ENCODE data around the gene SRM. TPM values are rescaled to one million over a fixed set of nuclear protein-coding genes. Genes with fewer than 3 reads are reported as not detected.
"Not testable (repeated sequence)": the region's sequence is repeated elsewhere in the genome, so short reads cannot be mapped to it uniquely, and the experiment has no call there.

The SRM gene
- total and polyA plus RNA-seq, 2 of the 4 experiments (the other 2 are of a cell fraction): 23.1 to 160 TPM

DNA sequence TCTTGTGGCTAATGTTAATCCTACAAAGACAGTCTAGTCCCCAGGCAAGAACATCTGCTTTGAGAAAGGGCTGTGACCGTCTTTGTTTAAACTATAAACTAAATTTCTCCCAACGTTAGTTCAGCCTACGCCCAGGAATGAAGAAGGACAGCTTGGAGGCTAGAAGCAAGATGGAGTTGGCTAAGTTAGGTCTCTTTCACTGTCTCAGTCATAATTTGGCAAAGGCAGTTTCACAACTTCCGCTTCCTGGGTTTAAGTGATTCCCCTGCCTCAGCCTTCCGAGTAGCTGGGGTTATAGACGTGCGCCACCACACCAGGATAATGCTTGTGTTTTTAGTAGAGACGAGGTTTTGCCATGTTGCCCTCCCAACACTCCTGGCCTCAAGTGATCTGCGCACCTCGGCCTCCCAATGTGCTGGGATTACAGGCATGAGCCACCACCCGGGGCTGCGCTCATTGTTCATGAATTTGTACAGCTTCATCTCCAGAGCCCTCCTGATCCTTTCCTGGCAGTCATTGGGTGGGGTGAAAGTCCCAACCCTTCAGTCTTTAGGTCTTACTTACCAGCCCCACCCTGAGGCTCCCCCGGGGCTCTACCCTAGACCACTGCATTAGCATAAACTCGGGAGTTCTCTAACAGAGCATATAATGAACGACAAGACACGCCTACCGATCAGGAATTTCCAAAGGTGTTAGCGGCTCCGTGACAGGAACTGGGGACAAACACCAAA lies 7.9 kb downstream of the SRM start (continued):
- TF ChIP-seq, protein P1, sequence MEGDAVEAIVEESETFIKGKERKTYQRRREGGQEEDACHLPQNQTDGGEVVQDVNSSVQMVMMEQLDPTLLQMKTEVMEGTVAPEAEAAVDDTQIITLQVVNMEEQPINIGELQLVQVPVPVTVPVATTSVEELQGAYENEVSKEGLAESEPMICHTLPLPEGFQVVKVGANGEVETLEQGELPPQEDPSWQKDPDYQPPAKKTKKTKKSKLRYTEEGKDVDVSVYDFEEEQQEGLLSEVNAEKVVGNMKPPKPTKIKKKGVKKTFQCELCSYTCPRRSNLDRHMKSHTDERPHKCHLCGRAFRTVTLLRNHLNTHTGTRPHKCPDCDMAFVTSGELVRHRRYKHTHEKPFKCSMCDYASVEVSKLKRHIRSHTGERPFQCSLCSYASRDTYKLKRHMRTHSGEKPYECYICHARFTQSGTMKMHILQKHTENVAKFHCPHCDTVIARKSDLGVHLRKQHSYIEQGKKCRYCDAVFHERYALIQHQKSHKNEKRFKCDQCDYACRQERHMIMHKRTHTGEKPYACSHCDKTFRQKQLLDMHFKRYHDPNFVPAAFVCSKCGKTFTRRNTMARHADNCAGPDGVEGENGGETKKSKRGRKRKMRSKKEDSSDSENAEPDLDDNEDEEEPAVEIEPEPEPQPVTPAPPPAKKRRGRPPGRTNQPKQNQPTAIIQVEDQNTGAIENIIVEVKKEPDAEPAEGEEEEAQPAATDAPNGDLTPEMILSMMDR (conservative IDR thresholded peaks at IDR 0.05; ENCODE audit: low read depth, low read length): no peak
- TF ChIP-seq MAZ (IDR thresholded peaks at IDR 0.05; ENCODE audit: borderline replicate concordance, low read depth, low read length) (no peak), CHD1 (IDR thresholded peaks at IDR 0.05; ENCODE audit: low read depth, low read length) (no peak)

DNA sequence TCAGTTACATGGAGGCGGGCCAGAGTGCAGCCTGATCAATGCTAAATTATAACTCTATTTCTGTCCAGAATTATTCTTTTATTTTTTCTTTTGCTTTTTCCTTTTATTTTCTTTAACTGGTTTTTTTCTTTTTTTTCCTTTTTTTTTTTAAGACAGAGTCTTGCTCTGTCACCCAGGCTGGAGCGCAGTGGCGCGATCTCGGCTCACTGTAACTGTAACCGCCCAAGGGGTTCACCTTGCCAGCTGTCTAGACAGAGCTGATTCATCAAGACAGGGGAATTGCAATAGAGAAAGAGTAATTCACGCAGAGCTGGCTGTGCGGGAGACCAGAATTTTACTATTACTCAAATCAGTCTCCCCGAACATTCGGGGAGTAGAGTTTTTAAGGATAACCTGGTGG lies 8.7 kb downstream of the SRM start:
- H3K4me3 ChIP-seq (ENCODE audit: insufficient read depth, low read depth, low read length); H3K79me1 ChIP-seq (ENCODE audit: low read depth in 1 of 2, low read length in 2 of 2); H4K91ac ChIP-seq (ENCODE audit: insufficient read depth, low read depth, low read length); H2AK9ac ChIP-seq (replicated peaks; ENCODE audit: low read depth, low read length, poor library complexity); H3K4me1 ChIP-seq (ENCODE audit: control insufficient read depth, insufficient read depth, low read length); DNase-seq; H3K9me3 ChIP-seq (ENCODE audit: control insufficient read depth, insufficient read depth, low read length); in situ Hi-C loops (cut with MboI; ENCODE audit: low sequenced_read_pairs); H2AFZ ChIP-seq (replicated peaks; ENCODE audit: low read length, poor library complexity); H3K27ac ChIP-seq (ENCODE audit: insufficient read depth, low read length); H3K36me3 ChIP-seq (ENCODE audit: control insufficient read depth, insufficient read depth, low read length); BruUV-seq (replicated peaks); H3K18ac ChIP-seq (ENCODE audit: low read depth, low read length); H4K8ac ChIP-seq (ENCODE audit: low read depth in 2 of 2, low read length in 2 of 2); H3K9me1 ChIP-seq (ENCODE audit: insufficient read depth, low read length); H3K56ac ChIP-seq (ENCODE audit: extremely low read depth, insufficient read depth, low read length); H2BK120ac ChIP-seq (ENCODE audit: low read depth, low read length); H3K4me2 ChIP-seq (ENCODE audit: low read depth, low read length); H3K23ac ChIP-seq (ENCODE audit: low read depth, low read length); H3K9ac ChIP-seq (ENCODE audit: low read depth, low read length); H3K4ac ChIP-seq (ENCODE audit: low read depth, low read length); ATAC-seq (ENCODE audit: low read depth); H2AK5ac ChIP-seq (ENCODE audit: low read depth, low read length); H2BK15ac ChIP-seq (ENCODE audit: low read depth, low read length); POLR2A ChIA-PET (ENCODE audit: unreplicated experiment); H2BK20ac ChIP-seq (ENCODE audit: low read depth, low read length); intact Hi-C loops (cut with micrococcal nuclease); H2BK5ac ChIP-seq (ENCODE audit: low read depth, low read length, poor library complexity, severe bottlenecking); dilution Hi-C loops (cut with HindIII; ENCODE audit: low sequenced_read_pairs, unreplicated experiment); H3K27me3 ChIP-seq (ENCODE audit: control insufficient read depth, insufficient read depth, low read length); H4K5ac ChIP-seq (ENCODE audit: low read depth, low read length); H3K14ac ChIP-seq (replicated peaks; ENCODE audit: low read depth, low read length): not testable (repeated sequence)
- CTCF ChIA-PET: interaction anchor here (1.6 kb wide), 1 partner anchor 14 kb away, joined by 4 read pairs; no protein-coding TSS in a partner anchor
- peaks cover 21% of the 10 kb centered on the region for H4K20me1 ChIP-seq (ENCODE audit: insufficient read depth, low read length)
- WGBS, 2 experiments (ENCODE audit: extremely low coverage in 2 of 2, insufficient read length in 1 of 2): no CpG with 5 or more reads among the region's 10 CpGs

All from IMR-90 (cell line).